ENCODE measurements around the gene RAB27B. TPM values are rescaled to one million over a fixed set of nuclear protein-coding genes. Genes with fewer than 3 reads are reported as not detected.

RAB27B gene
- total and polyA plus RNA-seq, 10 of the 15 experiments (the other 5 are each of a cell fraction or from before 2014, with no cell fraction given) = under 0.01 to 0.03 TPM; not detected in 8

- TF ChIP-seq NR2C1 (IDR thresholded peaks at IDR 0.05) = no peak
- no peak for TF ChIP-seq MYC (IDR thresholded peaks at IDR 0.05; ENCODE audit: insufficient read depth, insufficient read length, insufficient replicate concordance, low read length, severe bottlenecking)
- TF ChIP-seq ELK1 (IDR thresholded peaks at IDR 0.05; ENCODE audit: low read depth, low read length) = no peak
- no peak for TF ChIP-seq NFYA (IDR thresholded peaks at IDR 0.05; ENCODE audit: borderline replicate concordance, low read depth, low read length)
- no peak for TF ChIP-seq PBX3 (IDR thresholded peaks at IDR 0.05; ENCODE audit: insufficient replicate concordance, low read depth, low read length)
These were observed 82.1 kb downstream of the RAB27B start (continued) for GRCh38 chr18:54910161-54910919.

GRCh38 chr18:54911551-54911950 is 83.3 kb downstream of the RAB27B start:
- Histone ChIP-seq H3K27me3 (replicated peaks in 1 of 2; ENCODE audit: control insufficient read depth in 2 of 2, insufficient read depth in 2 of 2, low read length in 1 of 2) (no peaks in the 10 kb centered on the region), H2AFZ (ENCODE audit: control insufficient read depth, low read depth, low read length) (no peak overlapping the region)
- SMC1A ChIA-PET (ENCODE audit: uncharacterized antibody, unreplicated experiment) = interaction anchor here (0.9 kb wide), 1 partner anchor 10 kb away, joined by 3 read pairs; no protein-coding TSS in a partner anchor
- TF ChIP-seq CBFB (IDR thresholded peaks at IDR 0.05; ENCODE audit: low read depth) (no peak), HDAC2 (IDR thresholded peaks at IDR 0.05) (no peak), POLR2AphosphoS2 (IDR thresholded peaks at IDR 0.05; ENCODE audit: low read depth, low read length) (no peak), ZBTB4 (CRISPR knock-in tag; IDR thresholded peaks at IDR 0.05) (no peak), ETV6 (conservative IDR thresholded peaks at IDR 0.05 in 1 of 2, IDR thresholded peaks at IDR 0.05 in 1 of 2; ENCODE audit: borderline replicate concordance in 1 of 2, low read depth in 1 of 2) (no peak), PBX3 (IDR thresholded peaks at IDR 0.05; ENCODE audit: insufficient replicate concordance, low read depth, low read length) (no peak), ASH2L (IDR thresholded peaks at IDR 0.05; ENCODE audit: borderline replicate concordance, low read depth) (no peak), RBBP5 (conservative IDR thresholded peaks at IDR 0.05) (no peak), ZNF274 (IDR thresholded peaks at IDR 0.05; ENCODE audit: insufficient read depth, insufficient read length) (no peak), RB1 (IDR thresholded peaks at IDR 0.05; ENCODE audit: borderline replicate concordance) (no peak)

More at GRCh38 chr18:54911551-54911950, 83.3 kb downstream of the RAB27B start:
- FAIRE-seq (no peak), ATAC-seq (no peak), DNase-seq (ENCODE audit: low read depth, low spot score) (no peak)
- ChIA-PET POLR2A (no interaction called here), CTCF (no interaction called here), RAD21 (ENCODE audit: unreplicated experiment) (no interaction called here)
- BruUV-seq (replicated peaks) = no TSS peak
- Histone ChIP-seq H3K27ac (ENCODE audit: control insufficient read depth, insufficient read depth) (no peak overlapping the region), H3K9ac (ENCODE audit: control insufficient read depth, insufficient read depth, low read length) (no peak overlapping the region), H3K79me2 (ENCODE audit: control insufficient read depth, insufficient read depth, low read length) (no peaks in the 10 kb centered on the region), H4K20me1 (ENCODE audit: control insufficient read depth, insufficient read depth) (no peaks in the 10 kb centered on the region), H3K4me3 (no peak overlapping the region), H3K4me2 (ENCODE audit: control insufficient read depth, insufficient read depth) (no peak overlapping the region), H3K36me3 (ENCODE audit: control insufficient read depth in 2 of 2, insufficient read depth in 2 of 2, low read length in 1 of 2) (no peaks in the 10 kb centered on the region), H3K9me3 (replicated peaks; ENCODE audit: control insufficient read depth, insufficient read depth, low read length) (no peaks in the 10 kb centered on the region; the same call in 2 of the 3 replicates), H3K4me1 (ENCODE audit: control insufficient read depth, insufficient read depth, low read length) (no peaks in the 10 kb centered on the region)
- in situ Hi-C loops (cut with MboI) = no loop called here
- 0% methylated on average over 2 of the region's 2 CpGs for WGBS (ENCODE audit: insufficient coverage, insufficient replicate concordance, low lambda C conversion rate, missing lambda C conversion rate)
- intact Hi-C loops (cut with micrococcal nuclease; ENCODE audit: unreplicated experiment) = no loop called here
